Kidney (tissue), 14 donors: ENCODE results near the gene FAM149A. TPM values are rescaled to one million over a fixed set of nuclear protein-coding genes. Genes with fewer than 3 reads are reported as not detected.

ENCODE experiments used
- DNase-seq, 5 donors: peaks; one replicate each; pipeline ENCODE4 v3.0.0-alpha.2; 2013 to 2020
- FAIRE-seq: peaks from 2 replicates; lab custom pipeline; 2012; peaks lifted over from hg19 to GRCh38; lab: Jason Lieb, UNC
- H3K27ac ChIP-seq, 2 donors: one replicate each; pipeline ENCODE4 v1.7.0; 2013; ENCODE audit warnings: low read depth in 2 of 2, low read length in 2 of 2, inconsistent platforms in 1 of 2
- H3K27me3 ChIP-seq: one replicate; pipeline ENCODE4 v1.7.1; 2013; ENCODE audit warnings: low read length, inconsistent platforms; ENCODE audit not compliant: control insufficient read depth, insufficient read depth
- H3K36me3 ChIP-seq, 3 donors: one replicate each; pipeline versions ENCODE4 v1.7.0 to v1.7.1; 2013; ENCODE audit warnings: low read length in 3 of 3, control low read depth in 1 of 3, inconsistent platforms in 1 of 3; ENCODE audit not compliant: insufficient read depth in 3 of 3, control insufficient read depth in 2 of 3
- H3K4me1 ChIP-seq, 3 donors: one replicate each; pipeline versions ENCODE4 v1.7.0 to v1.7.1; 2013; ENCODE audit warnings: low read length in 3 of 3, inconsistent platforms in 1 of 3, low read depth in 1 of 3; ENCODE audit not compliant: control insufficient read depth in 2 of 3, insufficient read depth in 2 of 3
- H3K4me3 ChIP-seq, 3 donors: one replicate each; pipeline versions ENCODE4 v1.7.0 to v1.8.1; 2013; ENCODE audit warnings: low read length in 3 of 3, control low read depth in 1 of 3, inconsistent platforms in 1 of 3
- H3K9ac ChIP-seq, 3 donors: one replicate each; pipeline versions ENCODE4 v1.7.0 to v1.7.1; 2013; ENCODE audit warnings: low read length in 3 of 3, control low read depth in 1 of 3, inconsistent platforms in 1 of 3
- H3K9me3 ChIP-seq, 3 donors: one replicate each; pipeline versions ENCODE4 v1.7.0 to v1.7.1; 2013; ENCODE audit warnings: low read length in 3 of 3, control low read depth in 1 of 3, inconsistent platforms in 1 of 3; ENCODE audit not compliant: control insufficient read depth in 2 of 3, insufficient read depth in 1 of 3
- intact Hi-C: fragments of 100-400 bp; cut with DNase I; formaldehyde crosslinking; loops from one replicate; pipeline ENCODE4 v1.11.1; 2022
- polyA plus RNA-seq: library from polyadenylated mRNA; stranded (reverse); fragments of 350-450 nt; fragmentation: Illumina TruSeq; extraction: RNeasy Lipid Tissue Mini Kit (QIAGEN cat#74804); gene quantifications from one replicate; pipeline ENCODE4 v1.2.3, GENCODE V29; 2014; ENCODE audit warnings: low read depth, low replicate concordance; ENCODE audit not compliant: insufficient read depth
- total RNA-seq: library from RNA; stranded (reverse); fragmentation: NEBNext Ultra II Directional; extraction: Animal tissue kit (Norgen Biotek cat#: 25700); gene quantifications from one replicate; pipeline ENCODE4 v1.2.1, GENCODE V29; 2021
- TF ChIP-seq, protein P1 (sequence below): IDR thresholded peaks from 3 replicates; pipeline ENCODE4 v1.5.1; 2012; ENCODE audit warnings: mild to moderate bottlenecking, moderate library complexity, borderline replicate concordance; ENCODE audit not compliant: insufficient read depth; ENCODE audit errors: extremely low read depth
- donor health status: control.
- donor health status: control.
- donor health status: control.
- donor health status: control.
- donor health status: control.
- donor health status: DM: yes; HTN: yes; CAD: no.
- donor health status: Normal renal cell carcinoma (clear cell type).

FAM149A gene
- total and polyA plus RNA-seq, 2 donors from 2014 or later: 32.4 to 37.8 TPM

GRCh38 chr4:186166852-186167512, 62.5 kb downstream of the FAM149A start:
- H3K27me3 ChIP-seq: no peaks in the 10 kb centered on the region
- FAIRE-seq: no peak
- H3K36me3 ChIP-seq: peaks cover 0 to 11% (median 7%) of the 10 kb centered on the region in 3 donors
- H3K27ac ChIP-seq: no peak overlapping the region
- intact Hi-C loops: no loop called here
- H3K4me3 ChIP-seq: no peak overlapping the region
- no peak for DNase-seq
- no peak overlapping the region for H3K9ac ChIP-seq
- TF ChIP-seq, protein P1, sequence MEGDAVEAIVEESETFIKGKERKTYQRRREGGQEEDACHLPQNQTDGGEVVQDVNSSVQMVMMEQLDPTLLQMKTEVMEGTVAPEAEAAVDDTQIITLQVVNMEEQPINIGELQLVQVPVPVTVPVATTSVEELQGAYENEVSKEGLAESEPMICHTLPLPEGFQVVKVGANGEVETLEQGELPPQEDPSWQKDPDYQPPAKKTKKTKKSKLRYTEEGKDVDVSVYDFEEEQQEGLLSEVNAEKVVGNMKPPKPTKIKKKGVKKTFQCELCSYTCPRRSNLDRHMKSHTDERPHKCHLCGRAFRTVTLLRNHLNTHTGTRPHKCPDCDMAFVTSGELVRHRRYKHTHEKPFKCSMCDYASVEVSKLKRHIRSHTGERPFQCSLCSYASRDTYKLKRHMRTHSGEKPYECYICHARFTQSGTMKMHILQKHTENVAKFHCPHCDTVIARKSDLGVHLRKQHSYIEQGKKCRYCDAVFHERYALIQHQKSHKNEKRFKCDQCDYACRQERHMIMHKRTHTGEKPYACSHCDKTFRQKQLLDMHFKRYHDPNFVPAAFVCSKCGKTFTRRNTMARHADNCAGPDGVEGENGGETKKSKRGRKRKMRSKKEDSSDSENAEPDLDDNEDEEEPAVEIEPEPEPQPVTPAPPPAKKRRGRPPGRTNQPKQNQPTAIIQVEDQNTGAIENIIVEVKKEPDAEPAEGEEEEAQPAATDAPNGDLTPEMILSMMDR: no peak
- H3K9me3 ChIP-seq: no peaks in the 10 kb centered on the region
- H3K4me1 ChIP-seq: peaks cover 0 to 6% (median 0%) of the 10 kb centered on the region in 3 donors

DNA sequence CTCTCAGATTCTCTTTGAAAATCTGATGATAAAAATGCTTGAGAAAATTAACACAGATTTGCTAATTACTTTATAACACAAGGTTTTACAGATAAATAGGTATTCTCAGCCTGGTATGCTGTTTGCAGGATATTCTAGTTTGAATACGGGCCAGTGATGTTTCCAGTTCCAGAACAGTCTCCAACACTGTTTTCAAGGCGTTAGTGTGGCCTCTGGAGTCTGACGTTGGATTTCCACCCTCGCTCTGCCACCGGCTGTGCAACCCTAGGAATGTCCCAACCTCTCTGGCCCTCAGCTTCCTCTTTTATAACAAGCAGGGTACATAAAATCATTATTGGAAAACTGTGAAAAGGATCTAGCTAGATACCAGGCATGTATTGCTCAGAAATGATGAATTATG, 63.1 kb downstream of the FAM149A start:
- Histone ChIP-seq H3K4me3 (no peak overlapping the region), H3K4me1 (peaks cover 0 to 6% (median 0%) of the 10 kb centered on the region in 3 donors), H3K36me3 (peaks cover 0 to 11% (median 7%) of the 10 kb centered on the region in 3 donors), H3K9ac (no peak overlapping the region), H3K9me3 (no peaks in the 10 kb centered on the region), H3K27ac (no peak overlapping the region), H3K27me3 (no peaks in the 10 kb centered on the region)
- intact Hi-C loops: no loop called here
- FAIRE-seq (no peak), DNase-seq (no peak)
- TF ChIP-seq, protein P1: no peak

GRCh38 chr4:186168750-186169149, 64.2 kb downstream of the FAM149A start:
- DNase-seq (peak in 1 of 5 donors; percentile 28), FAIRE-seq (no peak)
- Histone ChIP-seq H3K4me3 (no peak overlapping the region), H3K27me3 (no peaks in the 10 kb centered on the region), H3K4me1 (peaks cover 0 to 6% (median 0%) of the 10 kb centered on the region in 3 donors), H3K36me3 (peaks cover 0 to 5% (median 2%) of the 10 kb centered on the region in 3 donors), H3K9ac (no peak overlapping the region), H3K27ac (no peak overlapping the region), H3K9me3 (no peaks in the 10 kb centered on the region)
- intact Hi-C loops: no loop called here
- TF ChIP-seq, protein P1: no peak
